HG02970 (cell line): ENCODE results near the gene PIGK.

Experiments
- ATAC-seq: cut with Tn5 transposase; IDR thresholded peaks from one replicate; pipeline ENCODE4 v1.9.1; 2021; ENCODE audit warnings: mild to moderate bottlenecking, moderate library complexity, moderate number of reproducible peaks; ENCODE audit not compliant: unreplicated experiment, low FRiP score

Gene PIGK

GRCh38 chr1:77104672-77105071, 114.6 kb downstream of the PIGK start:
- ATAC-seq = no peak

DNA sequence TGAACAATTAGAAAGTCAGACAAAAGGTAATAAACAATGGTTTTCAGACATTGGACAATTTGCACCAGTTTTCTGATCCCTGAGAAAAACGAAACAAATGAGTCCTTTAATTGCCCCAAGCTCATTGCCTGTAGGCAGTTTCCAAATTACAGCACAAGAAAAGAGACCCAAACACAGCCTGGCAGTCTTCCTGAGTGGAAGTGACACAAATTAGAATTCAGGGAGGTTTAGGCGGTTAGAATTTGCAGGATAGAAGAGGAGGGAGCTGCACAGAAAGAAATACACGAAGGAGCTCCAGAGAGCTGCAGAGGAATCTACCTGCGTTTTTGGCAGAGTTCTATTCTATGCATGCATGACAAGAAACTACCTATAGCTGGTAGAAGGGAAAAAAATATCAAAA, 115.7 kb downstream of the PIGK start:
- no peak for ATAC-seq

DNA sequence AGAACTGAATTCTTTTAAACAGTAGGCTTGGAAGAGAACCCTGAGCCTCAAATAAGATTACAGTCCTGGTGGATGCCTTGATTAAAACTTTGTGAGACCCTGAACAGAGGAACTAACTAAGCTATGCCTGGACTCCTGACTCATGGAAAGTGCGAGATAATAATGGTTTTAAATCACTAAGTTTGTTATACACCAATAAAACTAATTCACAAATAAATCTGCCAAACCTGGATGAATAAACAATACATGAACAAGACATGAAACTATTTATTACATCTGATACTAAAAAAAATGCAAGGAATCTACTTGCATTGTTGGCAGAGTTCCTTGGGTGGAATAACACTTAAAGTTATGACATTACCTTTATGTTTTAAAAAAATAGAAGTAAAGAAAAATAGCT, 118.4 kb downstream of the PIGK start:
- no peak for ATAC-seq

GRCh38 chr1:77096496-77097255, 122.6 kb downstream of the PIGK start:
- no peak for ATAC-seq

- no peak for ATAC-seq
Measured at GRCh38 chr1:77095236-77095635, 124.0 kb downstream of the PIGK start.

DNA sequence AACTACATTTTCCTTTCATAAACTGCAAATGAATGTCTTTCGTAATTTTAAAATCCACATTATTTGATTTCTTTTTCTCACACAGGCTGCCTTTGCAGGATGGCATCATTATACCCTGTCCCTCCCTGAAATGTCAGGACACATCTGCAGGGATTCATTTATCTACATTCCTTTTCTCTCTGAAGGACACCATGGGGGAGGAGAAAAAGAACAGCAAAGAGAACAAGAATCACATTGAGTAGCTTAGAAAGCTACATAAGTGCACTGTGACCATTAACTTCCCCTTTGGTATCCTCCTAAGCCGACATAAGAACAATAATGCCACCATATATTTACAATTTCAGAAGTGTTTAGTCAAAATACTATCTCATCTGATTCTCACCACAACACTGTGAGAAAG, 129.5 kb downstream of the PIGK start:
- ATAC-seq = no peak

- ATAC-seq = no peak
Measured at GRCh38 chr1:77085109-77085508, 134.1 kb downstream of the PIGK start.

DNA sequence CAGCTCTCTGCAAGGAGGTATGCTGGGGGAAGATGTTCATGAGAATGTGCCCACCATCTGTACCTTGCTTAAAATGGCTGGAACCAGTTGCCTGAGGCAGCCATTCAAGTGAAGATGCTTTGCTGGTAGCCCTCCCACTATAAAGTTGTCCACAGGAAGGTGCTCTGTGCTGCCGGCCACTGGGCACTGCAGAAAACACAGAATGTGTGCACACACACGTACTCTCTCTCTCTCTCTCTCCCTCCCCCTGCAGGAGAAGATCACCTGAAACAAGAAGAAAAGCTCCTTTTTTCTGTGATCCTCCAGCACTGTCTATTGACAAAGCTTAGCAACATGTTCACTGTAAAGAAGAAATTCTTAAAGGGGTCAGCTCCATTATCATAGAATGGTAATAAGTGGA, 134.8 kb downstream of the PIGK start:
- no peak for ATAC-seq

GRCh38 chr1:77081834-77082233, 137.4 kb downstream of the PIGK start:
- ATAC-seq = no peak

GRCh38 chr1:77076759-77077158, 142.5 kb downstream of the PIGK start:
- ATAC-seq = no peak

DNA sequence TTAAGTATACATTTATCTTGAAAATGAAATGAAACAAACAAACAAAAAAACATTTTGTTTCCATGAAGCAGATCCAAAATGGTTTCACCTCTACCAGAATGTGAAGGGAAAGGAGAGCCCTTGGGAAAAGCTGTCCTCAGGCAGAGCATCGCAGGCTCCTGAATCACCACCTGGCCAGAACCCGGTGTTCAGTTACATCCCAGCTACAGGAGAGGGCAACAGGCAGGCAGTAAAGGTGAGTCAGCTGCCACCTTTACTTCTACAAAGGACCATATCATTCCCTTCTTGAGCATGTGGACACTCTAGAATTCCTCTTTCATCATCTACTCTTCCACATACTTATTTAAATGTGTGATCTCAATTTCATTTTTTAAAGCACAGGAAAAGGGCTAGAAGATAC, 151.2 kb downstream of the PIGK start:
- ATAC-seq = no peak

- no peak for ATAC-seq
Measured at GRCh38 chr1:77065693-77066342, 153.4 kb downstream of the PIGK start.

DNA sequence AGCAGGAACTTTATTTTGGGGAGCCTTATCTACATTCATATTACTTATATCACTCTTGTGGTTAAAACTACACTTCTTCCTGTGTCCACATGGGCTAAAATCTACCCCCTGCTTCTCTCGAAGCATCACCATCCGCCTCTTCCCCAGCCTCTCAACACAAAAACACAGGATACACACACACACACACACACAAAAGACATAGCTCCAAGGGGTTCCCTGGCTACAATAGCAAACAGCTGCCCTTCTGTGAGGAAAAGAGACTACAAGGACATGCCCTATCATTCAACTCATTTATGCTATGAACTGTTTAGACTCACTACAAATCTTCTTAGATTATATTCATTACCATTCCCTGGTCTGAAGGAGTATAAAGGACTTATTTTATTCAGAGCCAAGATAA, 155.0 kb downstream of the PIGK start:
- no peak for ATAC-seq

- ATAC-seq = no peak
Measured at GRCh38 chr1:77063118-77063517, 156.1 kb downstream of the PIGK start.

- ATAC-seq = no peak
Measured at GRCh38 chr1:77061162-77061561, 158.1 kb downstream of the PIGK start.

DNA sequence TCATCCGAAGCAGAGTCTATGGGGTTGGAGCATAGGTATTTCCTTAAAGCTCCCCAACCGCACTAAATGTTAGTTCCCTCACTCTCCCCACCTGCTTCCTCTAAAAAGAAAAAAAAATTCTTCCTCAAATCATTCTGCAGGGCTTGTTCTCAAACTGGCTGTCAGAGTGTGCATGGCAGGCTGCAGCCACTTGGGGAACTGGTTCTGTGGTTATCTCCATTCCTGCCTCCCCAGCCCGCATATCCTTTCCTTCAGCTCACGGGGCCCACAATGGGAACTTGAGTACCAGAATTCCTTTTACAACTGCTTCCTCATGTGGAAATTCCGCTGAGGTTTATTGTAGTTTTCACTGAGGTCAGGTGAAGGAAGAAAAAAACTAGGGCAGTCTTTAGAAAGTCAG, 159.2 kb downstream of the PIGK start:
- no peak for ATAC-seq

GRCh38 chr1:77057994-77058585, 161.1 kb downstream of the PIGK start:
- ATAC-seq = no peak

- no peak for ATAC-seq
Measured at GRCh38 chr1:77056525-77056924, 162.7 kb downstream of the PIGK start.

DNA sequence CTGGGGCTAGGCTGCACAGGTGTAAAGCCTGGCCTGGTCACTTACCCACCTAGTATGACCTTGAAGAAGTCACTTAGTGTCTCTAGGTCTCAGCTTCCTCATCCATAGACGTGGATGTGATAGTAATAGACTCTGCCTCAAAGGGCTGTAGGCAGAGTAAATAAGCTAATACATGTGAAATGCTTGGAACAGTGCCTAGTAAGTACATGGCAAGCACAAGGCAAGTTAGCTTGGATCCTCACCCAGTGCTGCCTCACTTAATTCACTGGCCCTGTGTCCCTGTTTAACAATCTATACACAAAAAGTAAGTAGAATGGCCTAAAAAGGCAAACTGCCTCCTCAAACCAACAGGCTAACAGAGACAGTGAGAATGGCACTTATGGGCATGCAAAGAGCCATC, 167.8 kb downstream of the PIGK start:
- ATAC-seq = no peak

DNA sequence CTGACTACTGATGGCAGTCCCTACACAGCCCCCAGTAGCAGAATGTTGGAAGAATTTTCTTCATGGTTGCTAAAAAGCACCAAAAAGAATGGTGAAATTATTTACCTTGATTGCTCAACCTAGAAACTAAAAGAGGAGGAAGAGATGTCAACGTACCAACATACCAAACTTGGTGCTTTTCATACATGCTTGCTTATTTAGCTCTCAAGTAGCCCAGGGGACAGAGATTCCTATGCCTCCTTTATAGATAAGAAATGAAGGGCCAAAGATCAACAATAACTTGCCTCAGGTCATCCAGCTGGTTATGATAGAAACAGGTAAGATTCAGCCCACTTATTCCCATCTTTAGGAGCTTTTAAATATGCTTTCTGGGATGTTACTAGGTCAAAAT, 170.6 kb downstream of the PIGK start:
- ATAC-seq = no peak

GRCh38 chr1:77047978-77048614, 171.1 kb downstream of the PIGK start:
- ATAC-seq = no peak
